AG09319 (cell line): ENCODE results near the gene CNTN4.

ENCODE experiments used
- DNase-seq: peaks from one replicate; pipeline ENCODE4 v3.0.0-alpha.2; 2010; ENCODE audit warnings: low read depth; ENCODE audit errors: extremely low read depth
- CTCF ChIP-seq: IDR thresholded peaks from 2 replicates; pipeline ENCODE4 v1.5.1; 2011; ENCODE audit warnings: low read depth, mild to moderate bottlenecking, inconsistent platforms, low read length, moderate library complexity

The CNTN4 gene

GRCh38 chr3:2727101-2727500 is 628.4 kb downstream of the CNTN4 start:
- no peak for TF ChIP-seq CTCF

DNA sequence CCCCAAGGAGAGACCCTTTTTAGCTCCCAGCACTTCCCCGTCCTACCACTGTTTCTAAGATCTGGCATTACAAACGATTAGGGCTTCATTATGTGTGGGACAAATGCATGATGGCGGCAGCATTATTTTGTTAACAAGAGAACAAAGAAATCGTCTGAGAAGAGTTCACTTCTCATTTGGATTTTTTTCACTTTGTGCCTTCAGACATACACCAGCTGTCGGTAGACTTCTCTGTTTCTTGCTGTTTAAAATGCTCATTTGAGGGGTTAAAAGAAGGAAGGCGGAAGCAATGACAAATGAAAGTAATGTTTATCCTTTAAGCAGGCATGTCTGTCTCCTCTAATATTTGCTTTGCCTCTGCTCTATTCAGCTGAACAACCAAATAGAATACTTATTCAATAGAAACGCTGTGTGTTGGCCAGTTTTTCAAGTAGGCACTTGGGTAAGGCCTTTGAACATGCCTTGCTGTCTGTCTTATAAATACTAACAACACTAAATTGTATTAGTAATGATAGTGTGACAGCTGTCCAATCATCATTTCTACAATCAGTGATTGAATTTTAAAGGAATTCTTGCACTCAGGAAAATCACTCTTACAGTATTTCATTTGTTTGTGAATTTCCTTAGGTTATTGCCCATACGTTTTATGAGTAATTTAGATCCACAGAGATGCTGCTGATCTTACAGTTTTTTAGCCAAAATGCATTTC is 629.1 kb downstream of the CNTN4 start:
- DNase-seq = no peak
- TF ChIP-seq CTCF = no peak

More at GRCh38 chr3:2727101-2727500, 628.4 kb downstream of the CNTN4 start:
- DNase-seq = no peak

GRCh38 chr3:2731843-2732242 is 633.2 kb downstream of the CNTN4 start:
- DNase-seq = no peak
- no peak for TF ChIP-seq CTCF

DNA sequence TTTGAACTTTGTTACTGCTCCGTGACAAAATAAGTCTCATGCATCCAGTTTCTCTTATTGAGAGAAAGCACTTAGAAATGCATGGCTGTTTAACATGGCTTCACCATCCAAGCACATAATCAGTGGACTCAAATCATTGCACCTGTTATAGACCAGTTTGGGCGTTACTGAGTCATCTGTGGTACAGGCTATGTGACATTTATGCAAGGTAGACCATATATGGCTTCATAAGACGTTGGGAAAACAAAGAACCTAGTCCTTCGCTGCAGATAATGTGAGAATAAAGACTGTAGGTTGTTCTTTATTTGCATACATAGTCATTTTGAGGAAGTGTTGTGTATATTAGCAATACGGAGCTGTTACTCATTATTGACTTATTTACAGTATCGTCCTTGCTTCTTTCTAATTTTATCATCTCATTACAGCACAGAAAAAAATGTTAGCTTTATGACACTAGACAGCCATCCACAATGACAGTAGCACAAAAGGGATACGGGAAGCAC is 636.8 kb downstream of the CNTN4 start:
- no peak for DNase-seq
- no peak for TF ChIP-seq CTCF

GRCh38 chr3:2741516-2741915 is 642.9 kb downstream of the CNTN4 start:
- TF ChIP-seq CTCF = no peak
- DNase-seq = no peak

DNA sequence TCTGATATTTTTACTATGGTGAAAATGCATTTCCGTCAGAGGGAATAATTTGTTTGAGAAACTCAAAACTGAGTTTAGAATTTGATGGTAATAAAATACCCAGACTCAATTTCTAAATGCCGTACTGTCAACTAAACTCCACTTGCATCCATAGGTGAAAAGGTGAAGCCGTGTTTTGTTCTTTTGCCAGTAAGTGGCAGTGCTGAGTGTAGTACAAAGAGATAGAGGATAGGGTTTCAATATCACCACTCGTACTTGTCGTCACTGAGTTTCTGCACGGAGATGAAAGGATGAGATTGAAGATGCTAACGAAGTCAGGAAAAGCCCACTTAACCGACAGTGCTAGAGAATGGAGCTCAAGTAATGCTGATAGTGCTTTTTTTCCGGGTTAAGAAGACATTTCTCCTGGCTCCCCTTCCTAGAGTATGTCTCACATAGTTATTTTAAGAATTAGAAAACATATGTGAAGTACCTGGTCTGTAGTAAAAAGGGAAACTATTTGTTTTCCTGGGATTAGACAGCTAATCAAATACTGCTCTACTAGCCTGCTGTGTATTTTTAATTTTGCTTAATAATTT is 666.4 kb downstream of the CNTN4 start:
- DNase-seq = no peak
- TF ChIP-seq CTCF = no peak

- no peak for TF ChIP-seq CTCF
- DNase-seq = no peak
Observed at GRCh38 chr3:2770451-2770850, 671.8 kb downstream of the CNTN4 start.
